Endothelial cell of umbilical vein (primary cell): ENCODE measurements around the gene ANKRD33B. TPM values are rescaled to one million over a fixed set of nuclear protein-coding genes. Genes with fewer than 3 reads are reported as not detected.
"Not testable (repeated sequence)": the region's sequence is repeated elsewhere in the genome, so short reads cannot be mapped to it uniquely, and the experiment has no call there.

Experiments used
- BruUV-seq: library from RNA; stranded (reverse); fragments of 400-500 nt; replicated peaks from 2 replicates; lab custom pipeline; 2021; lab: Mats Ljungman, UMichigan
- CTCF ChIA-PET: fragments of 300-600, 350-600 bp; sonication (Branson Sonifier 250); formaldehyde crosslinking; loops from one replicate; lab custom pipeline; 2021; ENCODE audit warnings: antibody characterized with exemption, inconsistent platforms; lab: Charles Lee
- POLR2A ChIA-PET: fragments of 300-600, 350-600 bp; sonication (Branson Sonifier 250); formaldehyde crosslinking; loops from one replicate; lab custom pipeline; 2021; ENCODE audit warnings: antibody characterized with exemption, inconsistent platforms; lab: Charles Lee
- DNase-seq: peaks from one replicate; pipeline ENCODE4 v3.0.0-alpha.2; 2011; ENCODE audit warnings: low read depth, low spot score
- FAIRE-seq: peaks from 2 replicates; lab custom pipeline; 2011; peaks lifted over from hg19 to GRCh38; lab: Jason Lieb, UNC
- H2AFZ ChIP-seq: 2 replicates; pipeline ENCODE4 v1.6.0; 2012; ENCODE audit warnings: low read depth, low read length, control low read depth, inconsistent platforms
- H3K27ac ChIP-seq: 2 replicates; pipeline ENCODE4 v1.5.1; 2011; ENCODE audit warnings: low read depth, mild to moderate bottlenecking, control low read depth, low read length, moderate library complexity; ENCODE audit not compliant: insufficient read depth
- H3K27me3 ChIP-seq, 2 experiments: 2 replicates each; pipeline versions ENCODE4 v1.6.0 to v1.6.1; 2011; ENCODE audit warnings: low read length in 2 of 2, mixed read lengths in 1 of 2; ENCODE audit not compliant: control insufficient read depth in 2 of 2, insufficient read depth in 2 of 2
- H3K36me3 ChIP-seq, 2 experiments: 2 replicates in 1 of 2; 3 replicates in 1 of 2; pipeline ENCODE4 v1.5.1; 2011; ENCODE audit warnings: low read length in 2 of 2, mild to moderate bottlenecking in 1 of 2, moderate library complexity in 1 of 2; ENCODE audit not compliant: control insufficient read depth in 2 of 2, insufficient read depth in 2 of 2; ENCODE audit errors: extremely low read depth in 1 of 2
- H3K4me1 ChIP-seq: 3 replicates; pipeline ENCODE4 v1.5.1; 2011; ENCODE audit warnings: mild to moderate bottlenecking, low read length; ENCODE audit not compliant: control insufficient read depth, insufficient read depth; ENCODE audit errors: extremely low read depth
- H3K4me2 ChIP-seq: 2 replicates; pipeline ENCODE4 v1.6.1; 2011; ENCODE audit warnings: low read length, control low read depth, mixed read lengths; ENCODE audit not compliant: insufficient read depth
- H3K4me3 ChIP-seq, 3 experiments: fragments of 200-600 bp in 1 of 3; sonication (generic), shearing (Covaris generic) in 1 of 3; replicated peaks in 1 of 3; 2 replicates each; pipeline ENCODE4 v1.5.1; 2011 to 2016; ENCODE audit warnings: control low read depth in 3 of 3, low read length in 3 of 3, mild to moderate bottlenecking in 2 of 3, inconsistent platforms in 1 of 3, low read depth in 1 of 3, moderate library complexity in 1 of 3; ENCODE audit not compliant: insufficient read depth in 1 of 3
- H3K79me2 ChIP-seq: 2 replicates; pipeline ENCODE4 v1.6.0; 2012; ENCODE audit warnings: low read length, inconsistent platforms; ENCODE audit not compliant: control insufficient read depth, insufficient read depth
- H3K9ac ChIP-seq: replicated peaks from 2 replicates; pipeline ENCODE3; 2011; ENCODE audit warnings: low read length, control low read depth; ENCODE audit not compliant: insufficient read depth; ENCODE audit errors: extremely low read depth
- H3K9me1 ChIP-seq: replicated peaks from 3 replicates; pipeline ENCODE4 v1.6.0; 2011; ENCODE audit warnings: mild to moderate bottlenecking, low read length; ENCODE audit not compliant: control insufficient read depth, insufficient read depth; ENCODE audit errors: extremely low read depth
- H3K9me3 ChIP-seq: replicated peaks from 2 replicates; pipeline ENCODE4 v1.5.1; 2012; ENCODE audit warnings: low read length, inconsistent platforms; ENCODE audit not compliant: control insufficient read depth, insufficient read depth
- H4K20me1 ChIP-seq: replicated peaks from 2 replicates; pipeline ENCODE3; 2011; ENCODE audit warnings: mild to moderate bottlenecking, low read length; ENCODE audit not compliant: control insufficient read depth, insufficient read depth; ENCODE audit errors: extremely low read depth
- FOS ChIP-seq: IDR thresholded peaks from 2 replicates; pipeline ENCODE4 v1.6.1; 2011; ENCODE audit warnings: mild to moderate bottlenecking, low read length, moderate library complexity, borderline replicate concordance; ENCODE audit not compliant: insufficient read depth
- GATA2 ChIP-seq: IDR thresholded peaks from 2 replicates; pipeline ENCODE4 v1.7.0; 2011; ENCODE audit warnings: low read depth, mild to moderate bottlenecking, moderate library complexity, mixed read lengths, low read length; ENCODE audit not compliant: insufficient read length, insufficient read depth
- JUN ChIP-seq: IDR thresholded peaks from 2 replicates; pipeline ENCODE4 v1.6.1; 2011; ENCODE audit warnings: borderline replicate concordance, low read depth; ENCODE audit not compliant: insufficient read length, insufficient read depth
- MYC ChIP-seq: IDR thresholded peaks from one replicate; pipeline ENCODE4 v1.6.1; 2011; ENCODE audit warnings: mild to moderate bottlenecking, low read depth, low read length
- POLR2AphosphoS5 ChIP-seq: IDR thresholded peaks from 2 replicates; pipeline ENCODE4 v1.6.1; 2012; ENCODE audit warnings: low read depth, mild to moderate bottlenecking, control low read depth, low read length, moderate library complexity; ENCODE audit not compliant: insufficient read depth
- dilution Hi-C: fragments of 300-500 bp; cut with MboI; formaldehyde crosslinking; loops from one replicate; pipeline ENCODE4 v1.15.0; 2019; ENCODE audit warnings: low sequenced_read_pairs; ENCODE audit not compliant: extremely low pct_ligation_motif_present
- intact Hi-C: fragments of 100-400 bp; cut with micrococcal nuclease; formaldehyde crosslinking; loops from one replicate; pipeline ENCODE4 v1.10.0; 2022
- polyA plus RNA-seq, 4 experiments: library from polyadenylated mRNA; depleted of rRNA in 3 of 4; stranded (reverse) in 3 of 4; unstranded in 1 of 4; fragments of >200 nt; gene quantifications; 2 replicates each; pipeline versions ENCODE4 v1.2.1 to v1.2.3, GENCODE V29; 2011 to 2012; ENCODE audit warnings: missing spikeins in 1 of 4
- total RNA-seq: library from RNA; stranded (reverse); gene quantifications from 2 replicates; pipeline ENCODE4 v1.2.3, GENCODE V29; 2021
- TF ChIP-seq, protein P1 (sequence below): IDR thresholded peaks from 2 replicates; pipeline ENCODE4 v1.6.1; 2011; ENCODE audit not compliant: insufficient read depth, insufficient read length

The ANKRD33B gene
- total and polyA plus RNA-seq, 2 donors (not counting 3 experiments of a cell fraction or from before 2014, with no cell fraction given), result 2.4 to 5.4 TPM

DNA sequence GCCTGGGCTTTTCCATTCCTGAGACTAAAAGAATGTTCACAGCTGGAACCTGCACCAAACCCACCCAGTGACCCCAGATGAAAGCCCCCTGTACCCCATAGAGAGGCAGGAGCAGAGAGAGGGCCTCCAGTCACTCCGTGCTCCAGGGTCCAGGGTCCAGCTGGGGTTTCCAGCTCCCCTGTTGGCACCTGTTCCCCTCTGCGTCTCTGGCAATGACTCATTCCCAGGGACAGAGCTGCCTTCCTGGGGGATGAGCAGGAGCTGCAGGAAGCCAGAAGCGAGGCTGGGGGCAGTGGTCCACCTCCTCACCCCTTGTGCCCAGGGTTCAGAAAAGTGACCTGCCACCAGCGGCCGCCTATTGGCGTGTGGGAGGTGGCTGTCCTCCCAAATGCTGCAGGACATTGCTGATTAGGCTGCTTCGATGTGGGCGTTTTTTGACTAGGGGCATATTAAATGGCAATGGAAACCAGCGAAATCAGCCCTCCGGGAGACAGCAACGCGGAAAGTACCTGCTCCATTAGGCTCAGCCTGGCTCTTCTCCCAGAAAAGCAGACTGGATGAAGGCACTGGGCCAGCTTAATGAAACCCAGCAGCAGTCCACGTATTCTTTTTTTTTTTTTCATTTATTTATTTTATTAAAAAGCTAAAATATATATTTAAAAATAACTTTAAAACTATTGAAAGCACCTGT is 99.8 kb downstream of the ANKRD33B start:
- FAIRE-seq, result no peak
- H3K9me1 ChIP-seq, result no peaks in the 10 kb centered on the region
- H3K9ac ChIP-seq, result no peak overlapping the region
- H3K27ac ChIP-seq, result no peak overlapping the region
- no TSS peak for BruUV-seq
- H3K4me3 ChIP-seq, result no peak overlapping the region
- H3K4me2 ChIP-seq, result no peak overlapping the region
- no peak for DNase-seq
- H3K79me2 ChIP-seq, result no peaks in the 10 kb centered on the region
- no peaks in the 10 kb centered on the region for H3K4me1 ChIP-seq
- dilution Hi-C loops (no loop called here), intact Hi-C loops (no loop called here)
- CTCF ChIA-PET, result no interaction called here
- H3K27me3 ChIP-seq, result no peaks in the 10 kb centered on the region
- no peaks in the 10 kb centered on the region for H4K20me1 ChIP-seq
- TF ChIP-seq FOS (no peak), POLR2AphosphoS5 (no peak), MYC (no peak), GATA2 (no peak), JUN (no peak)
- TF ChIP-seq, protein P1, sequence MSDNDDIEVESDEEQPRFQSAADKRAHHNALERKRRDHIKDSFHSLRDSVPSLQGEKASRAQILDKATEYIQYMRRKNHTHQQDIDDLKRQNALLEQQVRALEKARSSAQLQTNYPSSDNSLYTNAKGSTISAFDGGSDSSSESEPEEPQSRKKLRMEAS, result no peak
- POLR2A ChIA-PET, result no interaction called here
- no peaks in the 10 kb centered on the region for H3K36me3 ChIP-seq
- no peaks in the 10 kb centered on the region for H3K9me3 ChIP-seq
- H2AFZ ChIP-seq, result no peak overlapping the region

DNA sequence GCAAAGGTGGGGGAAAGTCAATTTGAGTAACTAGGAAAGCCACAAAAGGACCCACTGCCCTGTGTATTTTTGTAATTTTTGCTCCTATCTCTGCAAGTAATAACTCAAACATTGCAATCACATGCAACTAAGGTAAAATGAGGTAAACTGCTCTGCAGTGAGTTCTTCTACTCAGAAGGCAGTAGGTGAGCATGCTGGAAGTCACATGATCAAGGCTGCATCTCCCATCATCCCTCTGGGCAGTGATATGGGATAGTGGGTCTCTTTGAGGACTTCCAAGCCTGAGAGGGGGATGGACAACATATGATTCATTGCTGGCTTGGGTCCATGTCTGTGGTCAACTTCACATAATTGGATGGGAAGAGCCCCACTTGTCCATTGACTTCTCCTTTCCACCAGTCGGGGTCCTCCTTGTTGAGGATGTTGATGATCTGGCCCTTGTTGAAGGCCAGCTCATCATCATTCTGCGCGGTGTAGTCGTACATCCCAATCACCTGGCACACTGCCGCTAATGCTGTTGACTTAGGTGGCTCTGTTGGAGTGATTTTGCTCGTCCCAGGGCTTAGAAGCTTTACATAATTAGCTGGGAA is 100.4 kb downstream of the ANKRD33B start:
- H3K4me3 ChIP-seq, POLR2A ChIA-PET, H3K4me2 ChIP-seq, H3K9ac ChIP-seq, DNase-seq, BruUV-seq, H2AFZ ChIP-seq, H4K20me1 ChIP-seq, H3K9me3 ChIP-seq, H3K27ac ChIP-seq, H3K79me2 ChIP-seq, CTCF ChIA-PET, H3K36me3 ChIP-seq, dilution Hi-C loops, H3K4me1 ChIP-seq, H3K27me3 ChIP-seq, H3K9me1 ChIP-seq, intact Hi-C loops: not testable (repeated sequence)
- FAIRE-seq, result peak; percentile 28
